ENCODE results near the gene ZRANB3.
"Not testable (repeated sequence)": the region's sequence is repeated elsewhere in the genome, so short reads cannot be mapped to it uniquely, and the experiment has no call there.

ZRANB3 gene

GRCh38 chr2:135320465-135321355 is 210.3 kb downstream of the ZRANB3 start:
- no peak for DNase-seq (ENCODE audit: low read depth)

GRCh38 chr2:135318808-135319207 is 212.2 kb downstream of the ZRANB3 start:
- DNase-seq (ENCODE audit: low read depth), result no peak

- DNase-seq (ENCODE audit: low read depth), result no peak
These were observed 213.6 kb downstream of the ZRANB3 start for GRCh38 chr2:135317375-135317774.

GRCh38 chr2:135311962-135312361 is 219.1 kb downstream of the ZRANB3 start:
- DNase-seq (ENCODE audit: low read depth), result no peak

GRCh38 chr2:135311268-135311667 is 219.8 kb downstream of the ZRANB3 start:
- no peak for DNase-seq (ENCODE audit: low read depth)

- no peak for DNase-seq (ENCODE audit: low read depth)
These were observed 226.3 kb downstream of the ZRANB3 start for GRCh38 chr2:135304694-135305093.

- no peak for DNase-seq (ENCODE audit: low read depth)
These were observed 231.3 kb downstream of the ZRANB3 start for GRCh38 chr2:135299658-135300244.

- DNase-seq (ENCODE audit: low read depth), result no peak
These were observed 231.9 kb downstream of the ZRANB3 start for GRCh38 chr2:135299165-135299564.

- not testable (repeated sequence) for DNase-seq (ENCODE audit: low read depth)
These were observed 243.9 kb downstream of the ZRANB3 start for GRCh38 chr2:135287121-135287520.

GRCh38 chr2:135285391-135285790 is 245.6 kb downstream of the ZRANB3 start:
- no peak for DNase-seq (ENCODE audit: low read depth)

GRCh38 chr2:135281379-135281778 is 249.6 kb downstream of the ZRANB3 start:
- DNase-seq (ENCODE audit: low read depth), result no peak

GRCh38 chr2:135279209-135279608 is 251.8 kb downstream of the ZRANB3 start:
- DNase-seq (ENCODE audit: low read depth), result no peak

- DNase-seq (ENCODE audit: low read depth), result no peak
These were observed 254.5 kb downstream of the ZRANB3 start for GRCh38 chr2:135276525-135276924.

- no peak for DNase-seq (ENCODE audit: low read depth)
These were observed 260.0 kb downstream of the ZRANB3 start for GRCh38 chr2:135271006-135271405.

GRCh38 chr2:135265960-135266490 is 265.0 kb downstream of the ZRANB3 start:
- no peak for DNase-seq (ENCODE audit: low read depth)

GRCh38 chr2:135259123-135259522 is 271.9 kb downstream of the ZRANB3 start:
- DNase-seq (ENCODE audit: low read depth), result no peak

GRCh38 chr2:135258193-135258592 is 272.8 kb downstream of the ZRANB3 start:
- DNase-seq (ENCODE audit: low read depth), result no peak

- no peak for DNase-seq (ENCODE audit: low read depth)
These were observed 273.5 kb downstream of the ZRANB3 start for GRCh38 chr2:135257383-135258090.

GRCh38 chr2:135256531-135257260 is 274.3 kb downstream of the ZRANB3 start:
- no peak for DNase-seq (ENCODE audit: low read depth)

- no peak for DNase-seq (ENCODE audit: low read depth)
These were observed 275.8 kb downstream of the ZRANB3 start for GRCh38 chr2:135255208-135255607.

- DNase-seq (ENCODE audit: low read depth), result no peak
These were observed 278.1 kb downstream of the ZRANB3 start for GRCh38 chr2:135252805-135253458.
